ENCODE measurements around the gene GLYATL2.

Gene GLYATL2

GRCh38 chr11:58844361-58845005, at the start of gene GLYATL2:
GLYATL2 (minus strand) TSS chr11:58844704; CDS start chr11:58839612, 5,092 bp downstream.
- H3K4me1 Mint-ChIP-seq = peaks cover 5% of the 10 kb centered on the region
- no peak within 1 kb of the TSS for H3K4me3 Mint-ChIP-seq

DNA sequence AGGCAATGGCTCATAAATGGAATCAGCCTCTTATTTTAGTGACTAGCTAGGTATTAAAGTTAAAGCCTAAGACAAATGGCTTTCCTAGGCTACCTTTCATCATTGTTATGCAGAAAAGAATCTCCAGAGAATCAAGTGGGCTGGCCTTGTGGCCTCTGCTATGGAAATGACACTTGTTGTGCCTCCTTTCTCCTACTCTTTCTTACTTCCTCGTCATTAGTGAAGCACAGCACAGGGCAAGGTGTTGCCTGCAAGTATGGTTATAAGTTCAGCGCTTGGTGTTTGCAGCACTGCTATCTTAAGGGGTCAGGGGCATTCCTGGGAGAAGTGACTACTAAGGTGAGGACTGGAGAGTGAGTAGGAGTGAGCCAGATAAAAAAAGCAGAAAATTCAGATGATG, 49.4 kb upstream of the GLYATL2 start:
- DNase-seq (ENCODE audit: low spot score in 2 of 2) (no peak), ATAC-seq (ENCODE audit: low read depth) (no peak)
- Mint-ChIP-seq H3K9me3 (no peaks in the 10 kb centered on the region), H3K4me1 (no peaks in the 10 kb centered on the region), H3K27ac (no peak overlapping the region), H3K36me3 (no peaks in the 10 kb centered on the region), H3K4me3 (no peak overlapping the region), H3K27me3 (peaks cover 10% of the 10 kb centered on the region)

More at GRCh38 chr11:58844361-58845005, at the start of gene GLYATL2:
- no peaks in the 10 kb centered on the region for H3K9me3 Mint-ChIP-seq
- peaks cover 11% of the 10 kb centered on the region for H3K27me3 Mint-ChIP-seq
- ATAC-seq (ENCODE audit: low read depth) (no peak), DNase-seq (ENCODE audit: low spot score in 2 of 2) (no peak)
- no peak within 1 kb of the TSS for H3K27ac Mint-ChIP-seq
- peaks cover 2% of the 10 kb centered on the region for H3K36me3 Mint-ChIP-seq

DNA sequence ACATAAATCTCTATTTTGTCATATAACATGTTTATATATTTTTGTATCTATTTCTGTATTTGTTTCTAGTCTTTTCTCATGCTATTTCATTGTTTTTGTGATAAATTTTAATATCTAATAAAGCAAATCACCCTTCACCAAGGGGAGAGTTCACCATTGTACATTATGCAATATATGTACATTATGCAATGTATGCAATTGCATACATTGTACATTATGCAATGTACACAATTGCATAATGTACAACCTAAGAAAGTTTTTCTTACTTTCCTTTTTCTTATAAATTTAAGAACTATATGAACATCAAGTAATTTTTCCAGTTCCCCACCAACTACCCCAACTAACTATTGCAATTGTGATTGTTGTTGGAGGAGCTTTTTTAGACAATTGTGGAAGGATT, 44.1 kb upstream of the GLYATL2 start:
- Mint-ChIP-seq H3K4me3 (no peak overlapping the region), H3K36me3 (no peaks in the 10 kb centered on the region), H3K9me3 (no peaks in the 10 kb centered on the region), H3K27me3 (peaks cover 13% of the 10 kb centered on the region), H3K27ac (no peak overlapping the region), H3K4me1 (no peaks in the 10 kb centered on the region)
- no peak for DNase-seq (ENCODE audit: low spot score in 2 of 2)
- no peak for ATAC-seq (ENCODE audit: low read depth)

GRCh38 chr11:58887452-58887851, 42.9 kb upstream of the GLYATL2 start:
- no peaks in the 10 kb centered on the region for H3K4me1 Mint-ChIP-seq
- no peaks in the 10 kb centered on the region for H3K36me3 Mint-ChIP-seq
- no peak overlapping the region for H3K4me3 Mint-ChIP-seq
- no peak for ATAC-seq (ENCODE audit: low read depth)
- peaks cover 17% of the 10 kb centered on the region for H3K27me3 Mint-ChIP-seq
- DNase-seq (ENCODE audit: low spot score in 2 of 2) = no peak
- no peaks in the 10 kb centered on the region for H3K9me3 Mint-ChIP-seq
- H3K27ac Mint-ChIP-seq = no peak overlapping the region

GRCh38 chr11:58880625-58881024, 36.1 kb upstream of the GLYATL2 start:
- DNase-seq (ENCODE audit: low spot score in 2 of 2) = no peak
- peaks cover 27% of the 10 kb centered on the region for H3K27me3 Mint-ChIP-seq
- ATAC-seq (ENCODE audit: low read depth) = no peak
- no peaks in the 10 kb centered on the region for H3K4me1 Mint-ChIP-seq
- H3K27ac Mint-ChIP-seq = no peak overlapping the region
- peaks cover 2% of the 10 kb centered on the region for H3K36me3 Mint-ChIP-seq
- H3K9me3 Mint-ChIP-seq = peaks cover 2% of the 10 kb centered on the region
- no peak overlapping the region for H3K4me3 Mint-ChIP-seq

- ATAC-seq (ENCODE audit: low read depth) (no peak), DNase-seq (ENCODE audit: low spot score in 2 of 2) (no peak)
- Mint-ChIP-seq H3K27ac (no peak overlapping the region), H3K27me3 (peaks cover 26% of the 10 kb centered on the region), H3K4me1 (no peaks in the 10 kb centered on the region), H3K4me3 (no peak overlapping the region), H3K9me3 (peaks cover 2% of the 10 kb centered on the region), H3K36me3 (peaks cover 2% of the 10 kb centered on the region)
Observed at GRCh38 chr11:58880166-58880565, 35.7 kb upstream of the GLYATL2 start.

- Mint-ChIP-seq H3K36me3 (no peaks in the 10 kb centered on the region), H3K4me1 (peaks cover 2% of the 10 kb centered on the region), H3K4me3 (no peak overlapping the region), H3K27me3 (peaks cover 7% of the 10 kb centered on the region), H3K27ac (no peak overlapping the region), H3K9me3 (peaks cover 4% of the 10 kb centered on the region)
- DNase-seq (ENCODE audit: low spot score in 2 of 2) = no peak
- ATAC-seq (ENCODE audit: low read depth) = no peak
Observed at GRCh38 chr11:58867556-58867955, 23.1 kb upstream of the GLYATL2 start.

GRCh38 chr11:58866788-58867187, 22.3 kb upstream of the GLYATL2 start:
- ATAC-seq (ENCODE audit: low read depth) (no peak), DNase-seq (ENCODE audit: low spot score in 2 of 2) (no peak)
- Mint-ChIP-seq H3K36me3 (peaks cover 2% of the 10 kb centered on the region), H3K27me3 (peaks cover 8% of the 10 kb centered on the region), H3K27ac (no peak overlapping the region), H3K4me1 (peaks cover 2% of the 10 kb centered on the region), H3K9me3 (peaks cover 8% of the 10 kb centered on the region), H3K4me3 (no peak overlapping the region)

DNA sequence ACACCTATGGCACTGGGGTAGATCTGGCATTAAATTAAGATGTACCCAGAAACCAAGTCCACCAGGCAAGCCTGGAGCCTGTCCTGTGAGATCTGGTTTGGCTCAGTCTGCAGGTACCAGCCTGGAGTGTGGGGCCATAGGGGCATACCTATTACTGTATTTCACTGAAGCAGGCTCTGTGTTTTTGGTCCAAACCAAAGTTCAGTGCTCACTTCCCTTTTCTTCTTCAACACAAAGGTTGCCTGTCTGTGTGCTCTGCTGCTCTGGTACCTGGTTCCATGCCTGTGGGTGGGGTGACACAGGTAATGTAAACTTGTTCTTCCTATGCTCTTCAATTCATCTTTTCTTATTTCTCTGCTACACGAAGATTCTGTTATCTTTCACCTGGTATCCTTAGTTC, 19.8 kb upstream of the GLYATL2 start:
- no peak overlapping the region for H3K4me3 Mint-ChIP-seq

DNA sequence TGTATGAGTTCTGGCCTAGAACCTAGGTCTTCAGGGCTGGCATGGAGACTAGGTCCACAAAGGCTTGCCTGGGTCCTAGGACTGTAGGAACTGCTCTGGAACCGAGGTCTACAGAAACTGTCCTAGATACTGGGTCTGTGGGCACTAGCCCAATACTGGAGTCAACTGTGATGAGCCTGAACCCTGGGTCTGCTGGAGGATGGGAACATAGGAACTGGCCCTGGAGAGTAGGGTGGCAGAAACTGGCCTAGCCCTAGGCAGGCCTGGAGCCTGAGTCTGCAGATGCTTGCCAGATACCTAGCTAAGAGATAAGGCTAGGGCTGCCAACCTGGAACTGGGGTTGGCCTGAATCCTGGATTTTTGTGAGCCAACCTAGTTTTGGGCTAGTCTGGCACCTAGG, 19.2 kb upstream of the GLYATL2 start:
- peaks cover 2% of the 10 kb centered on the region for H3K4me1 Mint-ChIP-seq
- no peak overlapping the region for H3K27ac Mint-ChIP-seq

More for the DNA sequence above, 19.8 kb upstream of the GLYATL2 start:
- Mint-ChIP-seq H3K27ac (no peak overlapping the region), H3K9me3 (peaks cover 12% of the 10 kb centered on the region), H3K4me1 (peaks cover 2% of the 10 kb centered on the region), H3K27me3 (peaks cover 10% of the 10 kb centered on the region), H3K36me3 (peaks cover 2% of the 10 kb centered on the region)
- ATAC-seq (ENCODE audit: low read depth) (peak; percentile 37), DNase-seq (ENCODE audit: low spot score in 2 of 2) (no peak)

GRCh38 chr11:58861533-58861932, 17.0 kb upstream of the GLYATL2 start:
- H3K27me3 Mint-ChIP-seq = peaks cover 19% of the 10 kb centered on the region
- no peak overlapping the region for H3K4me3 Mint-ChIP-seq
- no peak overlapping the region for H3K27ac Mint-ChIP-seq
- DNase-seq (ENCODE audit: low spot score in 2 of 2) (no peak), ATAC-seq (ENCODE audit: low read depth) (no peak)
- H3K4me1 Mint-ChIP-seq = peaks cover 2% of the 10 kb centered on the region
- H3K9me3 Mint-ChIP-seq = peaks cover 12% of the 10 kb centered on the region
- H3K36me3 Mint-ChIP-seq = peaks cover 2% of the 10 kb centered on the region

More for the DNA sequence above, 19.2 kb upstream of the GLYATL2 start:
- Mint-ChIP-seq H3K27me3 (peaks cover 15% of the 10 kb centered on the region), H3K4me3 (no peak overlapping the region), H3K9me3 (peaks cover 12% of the 10 kb centered on the region), H3K36me3 (peaks cover 2% of the 10 kb centered on the region)
- DNase-seq (ENCODE audit: low spot score in 2 of 2) = no peak
- no peak for ATAC-seq (ENCODE audit: low read depth)

DNA sequence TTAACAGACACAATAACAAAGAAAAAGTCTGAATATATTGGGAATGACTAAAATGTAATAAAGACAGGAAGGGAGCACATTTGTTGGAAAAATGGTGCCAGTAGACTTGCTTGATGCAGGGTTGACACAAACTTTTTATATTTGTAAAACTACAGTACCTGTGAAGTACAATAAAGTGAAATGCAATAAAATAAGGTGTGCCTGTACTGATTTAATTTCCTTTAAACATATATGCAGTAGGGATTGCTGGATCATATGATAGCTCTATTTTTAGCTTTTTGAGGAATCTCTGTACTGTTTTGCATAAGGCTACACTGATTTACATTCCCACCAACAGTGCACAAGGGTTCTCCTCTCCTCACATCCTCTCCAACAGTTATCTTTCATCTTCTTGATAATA, 12.3 kb upstream of the GLYATL2 start:
- Mint-ChIP-seq H3K4me3 (no peak overlapping the region), H3K4me1 (peaks cover 4% of the 10 kb centered on the region), H3K27me3 (peaks cover 12% of the 10 kb centered on the region), H3K9me3 (peaks cover 4% of the 10 kb centered on the region), H3K36me3 (no peaks in the 10 kb centered on the region), H3K27ac (no peak overlapping the region)
- ATAC-seq (ENCODE audit: low read depth) (no peak), DNase-seq (ENCODE audit: low spot score in 2 of 2) (no peak)

- no peak for ATAC-seq (ENCODE audit: low read depth)
- H3K27me3 Mint-ChIP-seq = peaks cover 11% of the 10 kb centered on the region
- peaks cover 5% of the 10 kb centered on the region for H3K4me1 Mint-ChIP-seq
- no peak overlapping the region for H3K4me3 Mint-ChIP-seq
- no peak for DNase-seq (ENCODE audit: low spot score in 2 of 2)
- no peak overlapping the region for H3K27ac Mint-ChIP-seq
- H3K9me3 Mint-ChIP-seq = no peaks in the 10 kb centered on the region
- H3K36me3 Mint-ChIP-seq = peaks cover 2% of the 10 kb centered on the region
Observed at GRCh38 chr11:58845386-58845785, 882 bp upstream of the GLYATL2 start.

- Mint-ChIP-seq H3K9me3 (peaks cover 1% of the 10 kb centered on the region), H3K4me3 (no peak overlapping the region), H3K27ac (no peak overlapping the region), H3K36me3 (peaks cover 2% of the 10 kb centered on the region), H3K4me1 (peaks cover 5% of the 10 kb centered on the region), H3K27me3 (peaks cover 8% of the 10 kb centered on the region)
- ATAC-seq (ENCODE audit: low read depth) (peak; percentile 90), DNase-seq (ENCODE audit: low spot score in 2 of 2) (peak in 1 of 2 donors; percentile 2)
Observed at GRCh38 chr11:58837707-58838388, 6.7 kb downstream of the GLYATL2 start.
